ENCODE data around the gene MKNK2.
A peak's percentile ranks its signal among the peaks of the same experiment; 100 is the strongest.

- TF ChIP-seq CTCF (IDR thresholded peaks at IDR 0.05 in 8 of 11, conservative IDR thresholded peaks at IDR 0.05 in 3 of 11) (peak in 1 of 11 experiments; percentile 16), POLR2A (IDR thresholded peaks at IDR 0.05) (no peak)
These were observed 5.1 kb upstream of the MKNK2 start for GRCh38 chr19:2055931-2056836.
